Measurements from ENCODE around the gene RAB11A. TPM values are rescaled to one million over a fixed set of nuclear protein-coding genes. Genes with fewer than 3 reads are reported as not detected.

RAB11A gene
- total RNA-seq, 3 donors from 2014 or later (not counting 1 experiment from before 2014, with no cell fraction given) = 84.7 to 97.1 (median 87.5) TPM

DNA sequence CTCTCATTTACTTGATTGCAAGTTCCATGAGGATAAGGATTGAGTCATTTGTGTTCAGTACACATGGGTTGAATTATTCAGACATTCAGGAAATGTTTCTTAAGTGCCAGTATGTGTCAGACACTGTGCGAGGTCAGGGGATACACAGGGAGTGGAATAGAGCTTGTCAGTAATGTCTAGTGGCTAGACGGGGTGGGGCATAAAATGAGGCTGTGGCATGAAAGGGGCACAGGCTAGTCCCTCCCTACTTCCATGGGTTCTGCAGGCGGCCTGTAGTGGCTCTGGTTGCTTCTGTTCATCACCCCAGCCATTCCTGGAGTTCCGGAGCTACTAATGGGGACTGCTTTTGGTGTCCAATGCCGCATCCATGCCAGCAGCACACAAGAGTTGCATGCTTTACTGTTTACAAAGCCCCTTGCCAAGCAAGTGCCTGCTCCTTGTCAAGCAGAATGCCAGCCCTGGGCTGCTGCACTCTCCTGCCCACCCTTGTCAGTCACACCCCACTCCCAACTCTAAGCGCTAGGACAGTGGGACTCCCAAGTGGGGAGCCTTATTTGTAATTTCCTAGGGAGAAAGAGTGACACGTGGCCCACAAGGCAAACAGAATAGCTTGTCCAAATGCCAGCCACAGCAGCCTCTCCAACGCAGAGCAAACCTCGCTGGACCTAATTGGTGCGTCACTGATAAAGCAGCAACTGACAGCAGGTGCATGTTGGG is 70.8 kb downstream of the RAB11A start:
- TF ChIP-seq, protein P1, sequence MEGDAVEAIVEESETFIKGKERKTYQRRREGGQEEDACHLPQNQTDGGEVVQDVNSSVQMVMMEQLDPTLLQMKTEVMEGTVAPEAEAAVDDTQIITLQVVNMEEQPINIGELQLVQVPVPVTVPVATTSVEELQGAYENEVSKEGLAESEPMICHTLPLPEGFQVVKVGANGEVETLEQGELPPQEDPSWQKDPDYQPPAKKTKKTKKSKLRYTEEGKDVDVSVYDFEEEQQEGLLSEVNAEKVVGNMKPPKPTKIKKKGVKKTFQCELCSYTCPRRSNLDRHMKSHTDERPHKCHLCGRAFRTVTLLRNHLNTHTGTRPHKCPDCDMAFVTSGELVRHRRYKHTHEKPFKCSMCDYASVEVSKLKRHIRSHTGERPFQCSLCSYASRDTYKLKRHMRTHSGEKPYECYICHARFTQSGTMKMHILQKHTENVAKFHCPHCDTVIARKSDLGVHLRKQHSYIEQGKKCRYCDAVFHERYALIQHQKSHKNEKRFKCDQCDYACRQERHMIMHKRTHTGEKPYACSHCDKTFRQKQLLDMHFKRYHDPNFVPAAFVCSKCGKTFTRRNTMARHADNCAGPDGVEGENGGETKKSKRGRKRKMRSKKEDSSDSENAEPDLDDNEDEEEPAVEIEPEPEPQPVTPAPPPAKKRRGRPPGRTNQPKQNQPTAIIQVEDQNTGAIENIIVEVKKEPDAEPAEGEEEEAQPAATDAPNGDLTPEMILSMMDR (IDR thresholded peaks at IDR 0.05) = no peak
- H3K9me3 Mint-ChIP-seq = no peaks in the 10 kb centered on the region
- Histone ChIP-seq H3K9me3 (ENCODE audit: control insufficient read depth, insufficient read depth, low read length) (no peaks in the 10 kb centered on the region), H3K4me3 (ENCODE audit: low read length) (no peak overlapping the region), H3K4me1 (ENCODE audit: control insufficient read depth, insufficient read depth, low read length) (no peaks in the 10 kb centered on the region), H3K27ac (ENCODE audit: low read length) (no peak overlapping the region), H3K36me3 (ENCODE audit: control insufficient read depth, insufficient read depth, low read length) (no peaks in the 10 kb centered on the region), H3K27me3 (ENCODE audit: control insufficient read depth, insufficient read depth, low read length) (no peaks in the 10 kb centered on the region)
- intact Hi-C loops (cut with micrococcal nuclease) = no loop called here
- H3K27ac Mint-ChIP-seq = no peak overlapping the region
- H3K27me3 Mint-ChIP-seq (ENCODE audit: low read depth in 2 of 2) = peaks cover 0 to 2% of the 10 kb centered on the region in 2 donors
- ATAC-seq (no peak), DNase-seq (no peak)
- no peaks in the 10 kb centered on the region for H3K36me3 Mint-ChIP-seq
- H3K4me1 Mint-ChIP-seq = no peaks in the 10 kb centered on the region
- no peak overlapping the region for H3K4me3 Mint-ChIP-seq
- 88% methylated on average over 10 of the region's 10 CpGs for WGBS (ENCODE audit: insufficient coverage)

DNA sequence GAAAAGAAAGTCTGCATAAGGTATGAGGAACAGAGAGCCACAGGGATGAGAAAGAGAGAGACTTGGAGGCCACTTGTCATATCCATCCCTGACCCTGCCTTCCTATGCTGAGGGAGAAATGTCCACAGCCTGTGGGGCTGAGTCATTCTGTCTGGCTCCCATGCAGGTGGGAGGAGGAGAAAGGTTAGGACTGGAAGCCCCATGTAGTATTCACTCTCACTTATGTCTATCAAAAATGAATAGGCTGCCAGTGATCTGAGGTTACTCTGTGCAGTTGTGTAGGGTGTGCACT is 71.3 kb downstream of the RAB11A start:
- no peaks in the 10 kb centered on the region for H3K4me1 ChIP-seq (ENCODE audit: control insufficient read depth, insufficient read depth, low read length)
- H3K9me3 Mint-ChIP-seq = no peaks in the 10 kb centered on the region
- H3K27me3 ChIP-seq (ENCODE audit: control insufficient read depth, insufficient read depth, low read length) = no peaks in the 10 kb centered on the region
- peaks cover 0 to 2% of the 10 kb centered on the region in 2 donors for H3K27me3 Mint-ChIP-seq (ENCODE audit: low read depth in 2 of 2)
- no peak for ATAC-seq
- no peaks in the 10 kb centered on the region for H3K9me3 ChIP-seq (ENCODE audit: control insufficient read depth, insufficient read depth, low read length)
- no peaks in the 10 kb centered on the region for H3K36me3 Mint-ChIP-seq
- no peak overlapping the region for H3K27ac Mint-ChIP-seq
- no peak overlapping the region for H3K4me3 ChIP-seq (ENCODE audit: low read length)
- intact Hi-C loops (cut with micrococcal nuclease) = no loop called here
- no peak overlapping the region for H3K4me3 Mint-ChIP-seq
- no peaks in the 10 kb centered on the region for H3K4me1 Mint-ChIP-seq
- DNase-seq = no peak
- H3K27ac ChIP-seq (ENCODE audit: low read length) = no peak overlapping the region
- H3K36me3 ChIP-seq (ENCODE audit: control insufficient read depth, insufficient read depth, low read length) = no peaks in the 10 kb centered on the region
- TF ChIP-seq, protein P1 (IDR thresholded peaks at IDR 0.05) = no peak

Other genes starting within 250 kb of the RAB11A start
- gene SLC24A1, start 247.6 kb upstream of the RAB11A start, total RNA-seq = 10 to 100 TPM in 1 of 3 donors, 1 to 10 TPM in 2; 6.9 to 12.5 (median 7.8) TPM
- gene DENND4A, start 77.2 kb upstream of the RAB11A start, total RNA-seq = 10 to 100 TPM; 65.8 to 84.6 (median 66.1) TPM